ENCODE data around the gene NVL. TPM values are rescaled to one million over a fixed set of nuclear protein-coding genes. Genes with fewer than 3 reads are reported as not detected.

NVL gene
- total RNA-seq, 1 experiment from 2014 or later: 17.4 TPM

Small RNA genes within 50 kb of the gene (small RNA-seq; reads per million reads assigned to genes)
- gene MIR320B2 (not detected), gene RF00139 (0.07 reads per million), gene RNU6-1008P (not detected)

Other genes with a start within 250 kb of the NVL start
- 39.2 and 49.7 TPM in 2 replicates for gene FBXO28, start 216.1 kb downstream of the NVL start, total RNA-seq (2014; rRNA removed; shearing (Covaris generic))
- gene DEGS1, start 146.9 kb downstream of the NVL start, total RNA-seq (2014; rRNA removed; shearing (Covaris generic)): 64.7 and 88.3 TPM in 2 replicates
- gene CNIH4, start 26.7 kb upstream of the NVL start, total RNA-seq (2014; rRNA removed; shearing (Covaris generic)): 48.3 and 52.3 TPM in 2 replicates
- gene WDR26, start 104.6 kb upstream of the NVL start, total RNA-seq (2014; rRNA removed; shearing (Covaris generic)): 18.1 and 27.4 TPM in 2 replicates